K562 (cell line): ENCODE measurements around the gene TK1. TPM values are rescaled to one million over a fixed set of nuclear protein-coding genes. Genes with fewer than 3 reads are reported as not detected.

Experiments
- EZH2 ChIP-seq: IDR thresholded peaks from 2 replicates; pipeline ENCODE4 v1.6.1; 2012; ENCODE audit warnings: low read depth, mild to moderate bottlenecking, inconsistent platforms, low read length, borderline replicate concordance
- MED1 ChIP-seq: sonication (generic); formaldehyde crosslinking; IDR thresholded peaks from 2 replicates; pipeline ENCODE4 v1.8.1; 2023; ENCODE audit warnings: missing genetic modification reagents, borderline replicate concordance
- POLR2AphosphoS5 ChIP-seq: IDR thresholded peaks from 2 replicates; pipeline ENCODE4 v1.6.1; 2011; ENCODE audit warnings: mild to moderate bottlenecking, low read depth, low read length, moderate library complexity; ENCODE audit not compliant: control insufficient read depth, insufficient read depth
- RBM14 ChIP-seq: fragments of 200-400 bp; formaldehyde crosslinking; IDR thresholded peaks from 2 replicates; pipeline ENCODE4 v1.6.1; 2018; ENCODE audit warnings: low read depth, mild to moderate bottlenecking, low read length, moderate library complexity, borderline replicate concordance; ENCODE audit not compliant: insufficient read depth
- ZBTB49 ChIP-seq: sonication (generic); formaldehyde crosslinking; IDR thresholded peaks from 2 replicates; pipeline ENCODE4 v1.8.0; 2022; ENCODE audit warnings: missing genetic modification reagents, mild to moderate bottlenecking, borderline replicate concordance
- ZNF707 ChIP-seq: fragments of 250-450 bp; sonication (Bioruptor Pico); conservative IDR thresholded peaks from 2 replicates; pipeline ENCODE4 v1.8.0; 2022; ENCODE audit warnings: inconsistent platforms, mild to moderate bottlenecking, moderate library complexity
- polyA plus RNA-seq, 8 experiments: library from polyadenylated mRNA; depleted of rRNA in 4 of 8; stranded (reverse) in 5 of 8; unstranded in 3 of 8; fragments of >200 nt; fragmentation: Nextera tagmentation in 2 of 8; fragmentation: Illumina TruSeq in 1 of 8; extraction: Ambion mirVana in 2 of 8; extraction: Trizol in 1 of 8; gene quantifications; 2 replicates each; pipeline versions ENCODE4 v1.2.1 to v1.2.3, GENCODE V29; 2011 to 2014; ENCODE audit warnings: inconsistent platforms in 1 of 8, missing spikeins in 1 of 8
- total RNA-seq, 7 experiments: library from RNA; depleted of rRNA in 6 of 7; stranded (reverse); fragments of >200 nt in 6 of 7; fragmentation: Illumina TruSeq in 2 of 7; extraction: Trizol in 2 of 7; gene quantifications; 2 replicates each; pipeline versions ENCODE4 v1.2.1 to v1.2.3, GENCODE V29; 2011 to 2021; ENCODE audit warnings: low replicate concordance in 1 of 7
- TF ChIP-seq, protein P1 (sequence below), 2 experiments: fragments of 450-650 bp; IDR thresholded peaks; 2 replicates each; pipeline ENCODE4 v1.6.1; 2016; ENCODE audit warnings: mild to moderate bottlenecking in 2 of 2, borderline replicate concordance in 1 of 2, low read depth in 1 of 2, moderate library complexity in 1 of 2

Gene TK1
- total and polyA plus RNA-seq, 9 of the 15 experiments (the other 6 are each of a cell fraction or from before 2014, with no cell fraction given) = 8.4 to 280 (median 103) TPM

GRCh38 chr17:78210111-78210510 is 23.3 kb upstream of the TK1 start (continued):
- TF ChIP-seq, protein P1, sequence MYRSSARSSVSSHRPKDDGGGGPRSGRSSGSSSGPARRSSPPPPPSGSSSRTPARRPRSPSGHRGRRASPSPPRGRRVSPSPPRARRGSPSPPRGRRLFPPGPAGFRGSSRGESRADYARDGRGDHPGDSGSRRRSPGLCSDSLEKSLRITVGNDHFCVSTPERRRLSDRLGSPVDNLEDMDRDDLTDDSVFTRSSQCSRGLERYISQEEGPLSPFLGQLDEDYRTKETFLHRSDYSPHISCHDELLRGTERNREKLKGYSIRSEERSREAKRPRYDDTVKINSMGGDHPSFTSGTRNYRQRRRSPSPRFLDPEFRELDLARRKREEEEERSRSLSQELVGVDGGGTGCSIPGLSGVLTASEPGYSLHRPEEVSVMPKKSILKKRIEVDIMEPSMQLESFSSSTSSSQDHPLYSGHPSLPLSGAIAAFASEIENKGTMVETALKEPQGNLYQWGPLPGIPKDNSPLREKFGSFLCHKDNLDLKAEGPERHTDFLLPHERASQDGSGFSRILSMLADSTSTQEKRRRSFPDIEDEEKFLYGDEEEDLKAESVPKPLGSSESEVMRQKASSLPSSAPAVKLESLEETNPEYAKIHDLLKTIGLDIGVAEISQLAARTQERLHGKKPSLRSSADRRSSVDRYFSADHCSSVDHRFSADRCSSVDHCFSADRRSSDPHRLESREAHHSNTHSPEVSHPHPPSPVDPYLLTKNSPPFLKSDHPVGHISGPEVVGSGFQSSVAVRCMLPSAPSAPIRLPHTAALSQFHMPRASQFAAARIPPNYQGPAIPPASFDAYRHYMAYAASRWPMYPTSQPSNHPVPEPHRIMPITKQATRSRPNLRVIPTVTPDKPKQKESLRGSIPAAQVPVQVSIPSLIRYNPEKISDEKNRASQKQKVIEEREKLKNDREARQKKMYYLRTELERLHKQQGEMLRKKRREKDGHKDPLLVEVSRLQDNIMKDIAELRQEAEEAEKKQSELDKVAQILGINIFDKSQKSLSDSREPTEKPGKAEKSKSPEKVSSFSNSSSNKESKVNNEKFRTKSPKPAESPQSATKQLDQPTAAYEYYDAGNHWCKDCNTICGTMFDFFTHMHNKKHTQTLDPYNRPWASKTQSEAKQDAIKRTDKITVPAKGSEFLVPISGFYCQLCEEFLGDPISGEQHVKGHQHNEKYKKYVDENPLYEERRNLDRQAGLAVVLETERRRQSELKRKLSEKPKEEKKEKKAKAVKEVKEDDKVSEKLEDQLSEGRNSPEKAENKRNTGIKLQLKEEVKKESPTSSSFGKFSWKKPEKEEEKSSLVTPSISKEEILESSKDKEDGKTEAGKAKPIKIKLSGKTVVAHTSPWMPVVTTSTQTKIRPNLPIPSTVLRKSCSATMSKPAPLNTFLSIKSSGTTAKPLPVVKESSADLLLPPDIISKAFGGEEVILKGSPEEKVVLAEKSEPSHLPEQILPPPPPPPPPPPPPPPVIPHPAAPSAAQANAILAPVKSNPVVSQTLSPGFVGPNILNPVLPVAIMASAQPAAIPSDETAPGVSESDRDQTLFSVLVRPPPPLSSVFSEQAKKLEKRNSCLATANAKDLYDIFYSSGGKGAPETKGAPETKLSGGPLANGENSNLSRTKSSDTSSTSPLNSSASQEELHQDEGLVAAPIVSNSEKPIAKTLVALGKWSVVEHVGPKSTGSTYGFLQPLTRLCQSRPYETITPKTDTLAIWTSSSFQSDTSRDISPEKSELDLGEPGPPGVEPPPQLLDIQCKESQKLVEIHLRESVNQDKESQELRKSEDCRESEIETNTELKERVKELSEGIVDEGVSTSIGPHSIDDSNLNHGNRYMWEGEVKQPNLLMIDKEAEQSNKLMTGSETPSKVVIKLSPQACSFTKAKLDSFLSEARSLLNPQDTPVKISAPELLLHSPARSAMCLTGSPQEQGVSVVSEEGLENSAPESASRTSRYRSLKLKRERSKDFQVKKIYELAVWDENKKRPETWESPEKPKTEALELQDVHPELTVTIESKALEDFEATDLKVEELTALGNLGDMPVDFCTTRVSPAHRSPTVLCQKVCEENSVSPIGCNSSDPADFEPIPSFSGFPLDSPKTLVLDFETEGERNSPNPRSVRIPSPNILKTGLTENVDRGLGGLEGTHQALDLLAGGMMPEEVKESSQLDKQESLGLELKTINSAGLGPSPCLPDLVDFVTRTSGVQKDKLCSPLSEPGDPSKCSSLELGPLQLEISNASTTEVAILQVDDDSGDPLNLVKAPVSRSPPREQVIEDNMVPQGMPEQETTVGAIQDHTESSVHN (IDR thresholded peaks at IDR 0.05; ENCODE audit: borderline replicate concordance in 1 of 2, low read depth in 1 of 2) = no peak
- TF ChIP-seq ZNF707 (CRISPR knock-in tag) = no peak
- TF ChIP-seq POLR2AphosphoS5 = no peak
- no peak for TF ChIP-seq ZBTB49 (CRISPR knock-in tag)
- no peak for TF ChIP-seq MED1 (CRISPR knock-in tag)
- no peak for TF ChIP-seq EZH2
- TF ChIP-seq RBM14 = no peak
- TF ChIP-seq, all 486 proteins: peak for 0
